ENCODE measurements around the gene ENDOD1. TPM values are rescaled to one million over a fixed set of nuclear protein-coding genes. Genes with fewer than 3 reads are reported as not detected.
"Not testable (repeated sequence)": the region's sequence is repeated elsewhere in the genome, so short reads cannot be mapped to it uniquely, and the experiment has no call there.

Gene ENDOD1
- total RNA-seq, 4 donors from 2014 or later = 31.1 to 52.3 (median 36.8) TPM

- DNase-seq = no peak
- intact Hi-C loops (cut with DNase I) = no loop called here
- H3K27me3 ChIP-seq = no peaks in the 10 kb centered on the region
- no peak for TF ChIP-seq CTCF (IDR thresholded peaks at IDR 0.05)
- no peak for TF ChIP-seq POLR2A (IDR thresholded peaks at IDR 0.05)
- no peaks in the 10 kb centered on the region for H3K4me1 ChIP-seq
- H3K36me3 ChIP-seq = peaks cover 10 to 15% of the 10 kb centered on the region in 2 donors
- no peak overlapping the region for H3K27ac ChIP-seq
- no peak overlapping the region for H3K4me3 ChIP-seq (replicated peaks in 1 of 3)
- H3K9me3 ChIP-seq = no peaks in the 10 kb centered on the region
- 61 to 67% methylated on average over 2 of the region's 2 CpGs for WGBS, 2 donors
Measured at GRCh38 chr11:95132956-95133355, 43.3 kb downstream of the ENDOD1 start.

- Histone ChIP-seq H3K36me3 (peaks cover 0 to 4% of the 10 kb centered on the region in 2 donors), H3K27ac (no peak overlapping the region), H3K4me3 (replicated peaks in 1 of 3) (no peak overlapping the region), H3K27me3 (no peaks in the 10 kb centered on the region), H3K9me3 (no peaks in the 10 kb centered on the region), H3K4me1 (no peaks in the 10 kb centered on the region)
- no peak for DNase-seq
- WGBS, 2 donors = 84 to 86% methylated on average over 5 of the region's 5 CpGs
- intact Hi-C loops (cut with DNase I) = no loop called here
- TF ChIP-seq CTCF (IDR thresholded peaks at IDR 0.05) (no peak), POLR2A (IDR thresholded peaks at IDR 0.05) (no peak)
Measured at GRCh38 chr11:95134491-95134890, 44.8 kb downstream of the ENDOD1 start.

GRCh38 chr11:95135155-95135554 lies 45.5 kb downstream of the ENDOD1 start:
- no peaks in the 10 kb centered on the region for H3K4me1 ChIP-seq
- no peak for DNase-seq
- WGBS, 2 donors = 77 to 82% methylated on average over 4 to 6 of the region's 6 CpGs
- intact Hi-C loops (cut with DNase I) = no loop called here
- no peak for TF ChIP-seq CTCF (IDR thresholded peaks at IDR 0.05)
- TF ChIP-seq POLR2A (IDR thresholded peaks at IDR 0.05) = no peak
- no peak overlapping the region for H3K27ac ChIP-seq
- no peaks in the 10 kb centered on the region for H3K9me3 ChIP-seq
- H3K4me3 ChIP-seq (replicated peaks in 1 of 3) = no peak overlapping the region
- H3K27me3 ChIP-seq = no peaks in the 10 kb centered on the region
- no peaks in the 10 kb centered on the region for H3K36me3 ChIP-seq

- intact Hi-C loops (cut with DNase I) = no loop called here
- Histone ChIP-seq H3K4me1 (no peaks in the 10 kb centered on the region), H3K27ac (no peak overlapping the region), H3K36me3 (no peaks in the 10 kb centered on the region), H3K27me3 (no peaks in the 10 kb centered on the region), H3K9me3 (no peaks in the 10 kb centered on the region), H3K4me3 (replicated peaks in 1 of 3) (no peak overlapping the region)
- no peak for TF ChIP-seq CTCF (IDR thresholded peaks at IDR 0.05)
- TF ChIP-seq POLR2A (IDR thresholded peaks at IDR 0.05) = no peak
- WGBS, 2 donors = 98 to 100% methylated on average over 2 of the region's 2 CpGs
- DNase-seq = no peak
Measured at GRCh38 chr11:95135880-95136279, 46.2 kb downstream of the ENDOD1 start.

GRCh38 chr11:95136747-95137146 lies 47.1 kb downstream of the ENDOD1 start:
- H3K27me3 ChIP-seq; H3K27ac ChIP-seq; DNase-seq; H3K4me3 ChIP-seq (replicated peaks in 1 of 3); H3K36me3 ChIP-seq; intact Hi-C loops (cut with DNase I); H3K9me3 ChIP-seq; H3K4me1 ChIP-seq: not testable (repeated sequence)
- WGBS, 2 donors = 97 to 100% methylated on average over 4 of the region's 4 CpGs

GRCh38 chr11:95137299-95137698 lies 47.7 kb downstream of the ENDOD1 start:
- H3K9me3 ChIP-seq = no peaks in the 10 kb centered on the region
- TF ChIP-seq CTCF (IDR thresholded peaks at IDR 0.05) (no peak), POLR2A (IDR thresholded peaks at IDR 0.05) (no peak)
- H3K27me3 ChIP-seq = no peaks in the 10 kb centered on the region
- H3K4me1 ChIP-seq = no peaks in the 10 kb centered on the region
- H3K4me3 ChIP-seq (replicated peaks in 1 of 3) = no peak overlapping the region
- no peak for DNase-seq
- intact Hi-C loops (cut with DNase I) = no loop called here
- no peak overlapping the region for H3K27ac ChIP-seq
- H3K36me3 ChIP-seq = no peaks in the 10 kb centered on the region

Data from thyroid gland (tissue), 4 donors.